CD14-positive monocyte (primary cell): ENCODE data around the gene CCR6. TPM values are rescaled to one million over a fixed set of nuclear protein-coding genes. Genes with fewer than 3 reads are reported as not detected.
A peak's percentile ranks its signal among the peaks of the same experiment; 100 is the strongest.

Experiments used
- DNase-seq, 3 donors: peaks; one replicate each; pipeline ENCODE4 v3.0.0-alpha.2; 2011 to 2022
- H2AFZ ChIP-seq: 2 replicates; pipeline ENCODE4 v1.6.0; 2012; ENCODE audit warnings: mild to moderate bottlenecking, low read depth, low read length, inconsistent platforms; ENCODE audit not compliant: insufficient read depth, poor library complexity, severe bottlenecking
- H3K27ac ChIP-seq, 2 donors: 1 replicate in 1 of 2; 2 replicates in 1 of 2; pipeline ENCODE4 v1.5.1; 2012 to 2013; ENCODE audit warnings: low read length in 2 of 2, control low read depth in 1 of 2, inconsistent platforms in 1 of 2, low read depth in 1 of 2, mild to moderate bottlenecking in 1 of 2
- H3K27me3 ChIP-seq, 2 donors: one replicate each; pipeline versions ENCODE4 v1.6.0 to v1.6.1; 2011 to 2013; ENCODE audit warnings: low read length in 2 of 2; ENCODE audit not compliant: control insufficient read depth in 2 of 2, insufficient read depth in 2 of 2
- H3K36me3 ChIP-seq, 2 donors: replicated peaks in 1 of 2; 1 replicate in 1 of 2; 2 replicates in 1 of 2; pipeline versions ENCODE4 v1.5.1 to v1.6.1; 2012 to 2013; ENCODE audit warnings: low read length in 2 of 2, control low read depth in 1 of 2, inconsistent platforms in 1 of 2, mild to moderate bottlenecking in 1 of 2; ENCODE audit not compliant: insufficient read depth in 2 of 2, control insufficient read depth in 1 of 2
- H3K4me1 ChIP-seq, 2 donors: 1 replicate in 1 of 2; 2 replicates in 1 of 2; pipeline versions ENCODE4 v1.5.1 to v1.6.1; 2012 to 2013; ENCODE audit warnings: low read length in 2 of 2, control low read depth in 1 of 2, inconsistent platforms in 1 of 2, mild to moderate bottlenecking in 1 of 2, moderate library complexity in 1 of 2; ENCODE audit not compliant: insufficient read depth in 2 of 2, control insufficient read depth in 1 of 2
- H3K4me2 ChIP-seq: replicated peaks from 2 replicates; pipeline ENCODE3; 2012; ENCODE audit warnings: low read length, moderate library complexity, mild to moderate bottlenecking; ENCODE audit not compliant: poor library complexity, severe bottlenecking; ENCODE audit errors: extremely low read depth
- H3K4me3 ChIP-seq, 3 experiments: fragments of 200-600 bp in 1 of 3; sonication (generic) in 1 of 3; replicated peaks in 1 of 3; 1 replicate in 2 of 3; 2 replicates in 1 of 3; pipeline ENCODE4 v1.5.1; 2011 to 2013; ENCODE audit warnings: low read length in 3 of 3, mild to moderate bottlenecking in 3 of 3, control low read depth in 2 of 3, low read depth in 2 of 3, inconsistent platforms in 1 of 3, moderate library complexity in 1 of 3
- H3K79me2 ChIP-seq: 2 replicates; pipeline ENCODE4 v1.6.0; 2012; ENCODE audit warnings: mild to moderate bottlenecking, control low read depth, inconsistent platforms, low read length, moderate library complexity; ENCODE audit not compliant: insufficient read depth
- H3K9ac ChIP-seq: 2 replicates; pipeline ENCODE4 v1.6.0; 2017; ENCODE audit warnings: low read length, mild to moderate bottlenecking; ENCODE audit not compliant: insufficient read depth, poor library complexity, severe bottlenecking
- H3K9me3 ChIP-seq, 2 donors: replicated peaks in 1 of 2; 1 replicate in 1 of 2; 2 replicates in 1 of 2; pipeline versions ENCODE4 v1.5.1 to v1.6.1; 2012 to 2013; ENCODE audit warnings: low read length in 2 of 2, control low read depth in 1 of 2; ENCODE audit not compliant: control insufficient read depth in 1 of 2, insufficient read depth in 1 of 2
- H4K20me1 ChIP-seq: 2 replicates; pipeline ENCODE4 v1.6.0; 2012; ENCODE audit warnings: mild to moderate bottlenecking, low read length, control low read depth, moderate library complexity; ENCODE audit not compliant: insufficient read depth
- H3K27ac Mint-ChIP-seq, 7 donors: one replicate each; pipeline ENCODE4 v1.8.0; 2020; ENCODE audit warnings: mild to moderate bottlenecking in 7 of 7, mixed read lengths in 7 of 7, moderate library complexity in 6 of 7, inconsistent platforms in 2 of 7
- H3K27me3 Mint-ChIP-seq, 3 donors: one replicate each; pipeline ENCODE4 v1.8.0; 2021 to 2022; ENCODE audit warnings: low read depth in 3 of 3, mild to moderate bottlenecking in 3 of 3, mixed read lengths in 3 of 3, moderate library complexity in 3 of 3, inconsistent platforms in 1 of 3
- H3K36me3 Mint-ChIP-seq, 2 donors: one replicate each; pipeline ENCODE4 v1.8.0; 2020; ENCODE audit warnings: mixed read lengths in 2 of 2, inconsistent platforms in 1 of 2, mild to moderate bottlenecking in 1 of 2
- H3K4me1 Mint-ChIP-seq: one replicate; pipeline ENCODE4 v1.8.0; 2020; ENCODE audit warnings: mild to moderate bottlenecking, mixed read lengths
- H3K4me3 Mint-ChIP-seq, 2 donors: one replicate each; pipeline ENCODE4 v1.8.0; 2020; ENCODE audit warnings: mild to moderate bottlenecking in 2 of 2, mixed read lengths in 2 of 2, moderate library complexity in 1 of 2
- H3K9me3 Mint-ChIP-seq, 7 donors: one replicate each; pipeline ENCODE4 v1.8.0; 2020 to 2022; ENCODE audit warnings: mixed read lengths in 7 of 7, mild to moderate bottlenecking in 6 of 7, moderate library complexity in 6 of 7, inconsistent platforms in 2 of 7
- WGBS: methylation state at CpG from one replicate; pipeline ENCODE4 v1.1.5; 2013; ENCODE audit warnings: missing lambda C conversion rate; ENCODE audit not compliant: insufficient coverage; 5-methylcytosine and 5-hydroxymethylcytosine counted together
- intact Hi-C, 2 donors: fragments of 100-400 bp; cut with micrococcal nuclease; formaldehyde crosslinking; loops; one replicate each; pipeline versions ENCODE4 v1.15.0 to v1.15.1; 2023
- polyA plus RNA-seq, 3 donors: library from polyadenylated mRNA; depleted of rRNA in 1 of 3; unstranded in 2 of 3; stranded (reverse) in 1 of 3; fragments of 300-500 nt in 2 of 3; fragments of >200 nt in 1 of 3; fragmentation: Illumina TruSeq in 2 of 3; gene quantifications; 1 replicate in 2 of 3; 2 replicates in 1 of 3; pipeline ENCODE4 v1.2.3, GENCODE V29; 2012 to 2021
- TF ChIP-seq, protein P1 (sequence below): fragments of 200-600 bp; IDR thresholded peaks from one replicate; pipeline ENCODE4 v1.8.0; 2022; ENCODE audit warnings: antibody characterized with exemption, mild to moderate bottlenecking

The CCR6 gene
- polyA plus RNA-seq, 3 donors, result 0.07 to 0.43 TPM; not detected in 1

DNA sequence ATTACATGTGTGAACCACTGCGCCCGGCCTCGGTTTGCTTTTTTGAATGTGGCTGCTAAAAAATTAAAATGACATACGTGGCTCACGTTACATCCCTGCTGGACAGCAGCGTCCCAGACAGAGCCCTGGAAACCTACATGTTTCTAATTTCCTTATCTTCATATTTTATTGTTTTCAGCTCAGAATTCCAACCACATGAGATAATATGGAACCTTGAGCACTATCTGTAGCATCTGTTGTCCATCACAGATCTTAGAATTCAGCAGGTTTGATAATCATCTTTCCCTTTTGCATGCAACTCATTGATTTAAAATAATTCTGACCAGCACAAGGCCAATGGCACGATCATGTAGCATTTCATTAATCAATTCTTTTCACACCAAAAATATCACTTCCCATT lies 25.9 kb upstream of the CCR6 start:
- H3K4me1 ChIP-seq, result peaks cover 43 to 44% of the 10 kb centered on the region in 2 donors
- no peak overlapping the region for H2AFZ ChIP-seq
- no peaks in the 10 kb centered on the region for H3K9me3 Mint-ChIP-seq
- peak overlapping the region in 2 of 7 donors; percentile 28 to 35 for H3K27ac Mint-ChIP-seq
- no peak for DNase-seq
- H3K9ac ChIP-seq, result no peak overlapping the region
- H3K4me3 ChIP-seq, result no peak overlapping the region
- TF ChIP-seq, protein P1, sequence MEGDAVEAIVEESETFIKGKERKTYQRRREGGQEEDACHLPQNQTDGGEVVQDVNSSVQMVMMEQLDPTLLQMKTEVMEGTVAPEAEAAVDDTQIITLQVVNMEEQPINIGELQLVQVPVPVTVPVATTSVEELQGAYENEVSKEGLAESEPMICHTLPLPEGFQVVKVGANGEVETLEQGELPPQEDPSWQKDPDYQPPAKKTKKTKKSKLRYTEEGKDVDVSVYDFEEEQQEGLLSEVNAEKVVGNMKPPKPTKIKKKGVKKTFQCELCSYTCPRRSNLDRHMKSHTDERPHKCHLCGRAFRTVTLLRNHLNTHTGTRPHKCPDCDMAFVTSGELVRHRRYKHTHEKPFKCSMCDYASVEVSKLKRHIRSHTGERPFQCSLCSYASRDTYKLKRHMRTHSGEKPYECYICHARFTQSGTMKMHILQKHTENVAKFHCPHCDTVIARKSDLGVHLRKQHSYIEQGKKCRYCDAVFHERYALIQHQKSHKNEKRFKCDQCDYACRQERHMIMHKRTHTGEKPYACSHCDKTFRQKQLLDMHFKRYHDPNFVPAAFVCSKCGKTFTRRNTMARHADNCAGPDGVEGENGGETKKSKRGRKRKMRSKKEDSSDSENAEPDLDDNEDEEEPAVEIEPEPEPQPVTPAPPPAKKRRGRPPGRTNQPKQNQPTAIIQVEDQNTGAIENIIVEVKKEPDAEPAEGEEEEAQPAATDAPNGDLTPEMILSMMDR, result no peak
- H3K36me3 Mint-ChIP-seq, result no peaks in the 10 kb centered on the region
- peaks cover 2 to 7% (median 3%) of the 10 kb centered on the region in 3 donors for H3K27me3 Mint-ChIP-seq
- WGBS, result 97% methylated on average over 4 of the region's 7 CpGs
- H3K79me2 ChIP-seq, result no peaks in the 10 kb centered on the region
- no peaks in the 10 kb centered on the region for H4K20me1 ChIP-seq
- intact Hi-C loops, result loop anchor here in 1 of 2 donors (10.0 kb wide), 1 partner anchor 52 kb away; no protein-coding TSS in a partner anchor
- peaks cover 44% of the 10 kb centered on the region for H3K4me1 Mint-ChIP-seq
- H3K36me3 ChIP-seq, result no peaks in the 10 kb centered on the region
- H3K27me3 ChIP-seq, result no peaks in the 10 kb centered on the region
- H3K27ac ChIP-seq, result no peak overlapping the region
- H3K4me3 Mint-ChIP-seq, result no peak overlapping the region
- no peak overlapping the region for H3K4me2 ChIP-seq
- no peaks in the 10 kb centered on the region for H3K9me3 ChIP-seq

DNA sequence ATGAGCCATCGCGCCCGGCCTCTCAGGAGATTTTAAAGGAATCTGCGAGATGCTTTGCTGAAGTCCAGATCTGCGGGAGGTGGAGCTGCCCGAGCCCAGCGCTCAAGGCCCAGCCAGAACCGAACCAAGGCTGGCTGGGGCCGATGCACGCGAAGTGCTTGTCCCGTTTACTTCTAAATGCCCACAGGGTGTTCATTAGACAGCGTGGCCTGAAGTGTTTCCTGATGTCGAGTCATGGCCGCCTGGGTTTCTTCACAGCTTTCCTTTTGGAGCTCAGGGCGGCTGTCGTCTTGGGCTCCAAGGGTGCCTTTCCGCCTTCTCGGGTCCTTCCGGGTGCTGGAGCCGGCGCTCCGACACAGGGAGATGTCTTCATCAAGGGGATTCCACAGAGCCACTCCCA lies 25.1 kb upstream of the CCR6 start:
- TF ChIP-seq, protein P1, result no peak
- H3K4me1 Mint-ChIP-seq, result peaks cover 36% of the 10 kb centered on the region
- Histone ChIP-seq H3K27ac (no peak overlapping the region), H3K79me2 (no peaks in the 10 kb centered on the region), H3K36me3 (no peaks in the 10 kb centered on the region), H2AFZ (no peak overlapping the region), H3K9ac (no peak overlapping the region), H4K20me1 (no peaks in the 10 kb centered on the region), H3K9me3 (no peaks in the 10 kb centered on the region), H3K4me1 (peaks cover 35 to 36% of the 10 kb centered on the region in 2 donors), H3K4me2 (no peak overlapping the region), H3K4me3 (no peak overlapping the region), H3K27me3 (no peaks in the 10 kb centered on the region)
- H3K27ac Mint-ChIP-seq, result no peak overlapping the region
- no peaks in the 10 kb centered on the region for H3K9me3 Mint-ChIP-seq
- H3K36me3 Mint-ChIP-seq, result no peaks in the 10 kb centered on the region
- WGBS, result 92% methylated on average over 15 of the region's 23 CpGs
- intact Hi-C loops, result loop anchor here in 1 of 2 donors (10.0 kb wide), 1 partner anchor 53 kb away; no protein-coding TSS in a partner anchor
- H3K27me3 Mint-ChIP-seq, result peaks cover 2 to 7% (median 3%) of the 10 kb centered on the region in 3 donors
- no peak for DNase-seq
- no peak overlapping the region for H3K4me3 Mint-ChIP-seq
